ENCODE data around the gene SREK1IP1.

- no peak for TF ChIP-seq GATA2 (IDR thresholded peaks at IDR 0.05; ENCODE audit: low read depth, low read length)
- TF ChIP-seq GATA3 (IDR thresholded peaks at IDR 0.05; ENCODE audit: low read depth, low read length), result no peak
Measured at GRCh38 chr5:64688391-64688790, 80.1 kb downstream of the SREK1IP1 start.

Measured in SH-SY5Y (cell line).